ENCODE data around the gene PVALEF. TPM values are rescaled to one million over a fixed set of nuclear protein-coding genes. Genes with fewer than 3 reads are reported as not detected.

PVALEF gene
- total and polyA plus RNA-seq, 4 donors: not detected

DNA sequence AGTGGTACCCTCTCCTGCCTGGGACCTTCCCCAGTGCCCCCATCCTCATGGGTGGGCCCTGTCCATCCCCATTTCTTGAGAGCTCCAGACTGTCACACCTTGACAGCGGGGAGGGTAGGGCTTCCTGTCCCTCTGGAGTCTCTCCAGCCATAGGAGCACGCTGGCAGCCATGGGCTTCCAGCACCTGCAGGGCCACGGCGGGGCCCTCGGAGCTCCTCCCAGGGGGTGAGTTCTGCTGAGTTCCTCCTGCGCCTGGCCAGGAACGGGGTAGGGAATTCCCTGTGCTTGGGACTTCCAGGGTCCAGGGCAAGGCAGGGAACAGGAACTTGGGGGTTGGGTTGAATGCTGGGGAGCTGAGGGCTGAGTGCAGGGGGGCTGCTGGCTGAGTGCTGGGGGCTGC lies 23.7 kb downstream of the PVALEF start:
- intact Hi-C loops (cut with DNase I): no loop called here
- H3K27me3 ChIP-seq (ENCODE audit: control insufficient read depth in 1 of 2, insufficient read depth in 2 of 2, low read length in 1 of 2): no peaks in the 10 kb centered on the region

DNA sequence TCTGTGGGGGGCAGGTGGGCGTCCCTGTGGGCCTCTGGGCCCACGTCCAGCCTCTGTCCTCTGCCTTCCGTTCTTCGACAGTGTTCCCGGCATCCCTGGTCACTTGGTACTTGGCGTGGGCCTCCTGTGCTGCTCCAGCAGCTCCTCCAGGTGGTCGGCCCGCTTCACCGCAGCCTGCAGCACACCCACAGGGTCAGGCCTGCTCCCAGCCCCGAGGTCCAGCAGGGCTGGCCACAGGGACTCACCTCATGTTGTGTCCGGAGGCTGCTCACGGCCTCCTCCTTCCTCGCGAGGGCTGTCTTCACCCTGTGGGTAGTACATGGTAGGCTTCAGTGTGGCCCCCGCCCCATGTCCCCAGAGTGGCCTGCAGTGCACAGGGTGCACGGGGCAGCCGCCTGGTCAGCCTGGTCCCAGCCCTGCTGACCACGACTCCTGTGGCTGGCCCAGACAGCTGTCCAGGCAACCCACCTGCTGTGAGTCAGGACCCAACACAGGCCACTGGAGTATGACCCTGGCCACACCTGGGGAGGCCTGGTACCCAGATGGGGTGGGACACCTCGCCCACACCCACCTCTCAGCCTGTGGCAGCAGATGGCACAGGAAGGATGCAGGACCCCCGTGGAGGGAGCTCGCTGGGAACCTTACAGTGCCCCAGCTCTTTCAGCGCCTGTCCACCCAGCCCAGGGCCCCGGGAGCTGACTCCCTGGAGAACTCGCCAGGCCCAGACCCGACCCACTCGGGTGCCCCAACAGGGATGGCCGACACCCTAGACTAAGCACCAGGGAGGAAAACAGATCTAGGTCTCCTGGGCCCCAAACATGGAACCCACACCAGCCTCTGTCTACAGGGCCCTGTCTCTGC lies 24.6 kb downstream of the PVALEF start:
- 85 to 86% methylated on average over 27 of the region's 27 CpGs for WGBS, 2 donors

More for the DNA sequence above, 23.7 kb downstream of the PVALEF start:
- 91 to 93% methylated on average over 7 of the region's 7 CpGs for WGBS, 2 donors
- Histone ChIP-seq H3K27ac (ENCODE audit: low read depth in 1 of 2, low read length in 2 of 2) (no peak overlapping the region), H3K4me3 (ENCODE audit: low read length in 2 of 2) (no peak overlapping the region), H3K9me3 (ENCODE audit: control insufficient read depth, low read length) (no peaks in the 10 kb centered on the region), H3K4me1 (ENCODE audit: control insufficient read depth in 1 of 2, insufficient read depth in 2 of 2, low read length in 2 of 2) (no peaks in the 10 kb centered on the region), H3K36me3 (ENCODE audit: control insufficient read depth in 1 of 2, insufficient read depth in 2 of 2, low read length in 1 of 2) (no peaks in the 10 kb centered on the region)
- no peak for DNase-seq
- ATAC-seq (ENCODE audit: low FRiP score): no peak

DNA sequence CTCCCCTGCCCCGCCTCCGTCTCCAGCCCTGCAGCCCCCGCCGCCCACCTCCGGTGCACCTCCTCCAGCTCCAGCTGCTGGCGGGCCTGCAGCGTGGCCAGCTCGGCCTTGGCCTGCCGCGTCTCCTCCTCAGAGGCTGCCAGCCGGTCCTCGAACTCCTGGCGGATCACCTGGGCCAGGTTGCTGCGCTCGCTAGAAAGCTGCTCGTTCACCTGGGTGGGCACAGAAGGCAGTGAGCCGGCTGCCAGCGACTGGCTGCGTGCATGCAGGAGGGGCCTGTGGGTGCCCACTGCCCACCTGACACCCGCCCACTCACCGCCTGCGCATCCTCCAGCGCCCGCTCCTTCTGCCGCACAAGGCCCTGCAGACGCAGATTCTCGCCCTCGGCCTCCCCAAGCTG lies 25.3 kb downstream of the PVALEF start:
- ATAC-seq (ENCODE audit: low FRiP score) (no peak), DNase-seq (no peak)
- Histone ChIP-seq H3K4me1 (ENCODE audit: control insufficient read depth in 1 of 2, insufficient read depth in 2 of 2, low read length in 2 of 2) (no peaks in the 10 kb centered on the region), H3K9me3 (ENCODE audit: control insufficient read depth, low read length) (no peaks in the 10 kb centered on the region), H3K27ac (ENCODE audit: low read depth in 1 of 2, low read length in 2 of 2) (no peak overlapping the region), H3K4me3 (ENCODE audit: low read length in 2 of 2) (no peak overlapping the region), H3K27me3 (ENCODE audit: control insufficient read depth in 1 of 2, insufficient read depth in 2 of 2, low read length in 1 of 2) (no peaks in the 10 kb centered on the region), H3K36me3 (ENCODE audit: control insufficient read depth in 1 of 2, insufficient read depth in 2 of 2, low read length in 1 of 2) (no peaks in the 10 kb centered on the region)
- intact Hi-C loops (cut with DNase I): no loop called here
- 96% methylated on average over 23 to 28 of the region's 28 CpGs for WGBS, 2 donors

More for the DNA sequence above, 24.6 kb downstream of the PVALEF start:
- Histone ChIP-seq H3K4me1 (ENCODE audit: control insufficient read depth in 1 of 2, insufficient read depth in 2 of 2, low read length in 2 of 2) (no peaks in the 10 kb centered on the region), H3K27me3 (ENCODE audit: control insufficient read depth in 1 of 2, insufficient read depth in 2 of 2, low read length in 1 of 2) (no peaks in the 10 kb centered on the region), H3K27ac (ENCODE audit: low read depth in 1 of 2, low read length in 2 of 2) (no peak overlapping the region), H3K4me3 (ENCODE audit: low read length in 2 of 2) (no peak overlapping the region), H3K36me3 (ENCODE audit: control insufficient read depth in 1 of 2, insufficient read depth in 2 of 2, low read length in 1 of 2) (no peaks in the 10 kb centered on the region), H3K9me3 (ENCODE audit: control insufficient read depth, low read length) (no peaks in the 10 kb centered on the region)
- ATAC-seq (ENCODE audit: low FRiP score): no peak
- intact Hi-C loops (cut with DNase I): no loop called here
- DNase-seq: no peak

DNA sequence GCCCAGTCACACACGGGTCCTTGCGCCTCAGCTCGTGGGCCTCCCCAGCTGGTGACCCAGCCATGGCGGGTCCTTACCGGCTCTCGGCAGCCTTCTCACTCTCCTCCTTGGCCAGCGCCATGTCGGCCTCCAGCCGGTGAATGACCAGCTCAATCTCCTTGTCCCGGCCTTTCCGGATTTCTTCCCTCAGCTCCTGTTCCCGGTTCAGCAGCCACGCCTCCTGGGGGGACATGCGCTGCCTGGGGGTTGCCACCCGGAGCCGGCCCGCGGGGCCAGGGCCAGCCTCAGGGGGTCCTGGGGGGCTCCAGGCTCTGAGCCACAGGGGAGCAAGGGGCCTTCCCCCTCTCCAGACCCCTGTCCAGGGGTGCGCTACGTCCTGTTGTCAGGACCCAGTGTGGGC lies 25.8 kb downstream of the PVALEF start:
- intact Hi-C loops (cut with DNase I): no loop called here
- Histone ChIP-seq H3K4me3 (ENCODE audit: low read length in 2 of 2) (no peak overlapping the region), H3K27ac (ENCODE audit: low read depth in 1 of 2, low read length in 2 of 2) (no peak overlapping the region), H3K27me3 (ENCODE audit: control insufficient read depth in 1 of 2, insufficient read depth in 2 of 2, low read length in 1 of 2) (no peaks in the 10 kb centered on the region), H3K36me3 (ENCODE audit: control insufficient read depth in 1 of 2, insufficient read depth in 2 of 2, low read length in 1 of 2) (no peaks in the 10 kb centered on the region), H3K4me1 (ENCODE audit: control insufficient read depth in 1 of 2, insufficient read depth in 2 of 2, low read length in 2 of 2) (no peaks in the 10 kb centered on the region), H3K9me3 (ENCODE audit: control insufficient read depth, low read length) (no peaks in the 10 kb centered on the region)
- WGBS, 2 donors: 92 to 94% methylated on average over 20 of the region's 20 CpGs
- no peak for ATAC-seq (ENCODE audit: low FRiP score)
- no peak for DNase-seq

DNA sequence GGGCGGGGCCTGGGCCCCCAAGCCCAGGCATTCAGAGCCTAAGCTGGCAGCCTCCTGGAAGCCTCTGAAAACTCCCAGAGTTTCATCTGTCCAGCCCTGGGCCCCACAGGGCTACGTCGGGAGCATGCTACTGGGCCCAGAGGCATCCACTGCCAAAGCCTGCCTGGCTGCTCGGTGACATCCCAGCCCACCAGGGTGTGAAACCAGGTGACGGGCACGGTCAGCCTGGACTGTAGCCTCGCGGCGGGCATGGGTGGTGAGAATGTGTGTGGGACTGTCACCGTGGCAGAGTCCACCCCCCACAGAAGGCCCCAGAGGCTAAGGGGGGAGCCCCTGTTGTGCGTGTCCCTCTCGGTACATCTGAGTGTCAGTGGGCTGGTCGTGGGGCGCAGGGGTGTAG lies 26.3 kb downstream of the PVALEF start:
- H3K27me3 ChIP-seq (ENCODE audit: control insufficient read depth in 1 of 2, insufficient read depth in 2 of 2, low read length in 1 of 2): no peaks in the 10 kb centered on the region
- no peak overlapping the region for H3K27ac ChIP-seq (ENCODE audit: low read depth in 1 of 2, low read length in 2 of 2)
- H3K9me3 ChIP-seq (ENCODE audit: control insufficient read depth, low read length): no peaks in the 10 kb centered on the region
- no peak for ATAC-seq (ENCODE audit: low FRiP score)
- no peak overlapping the region for H3K4me3 ChIP-seq (ENCODE audit: low read length in 2 of 2)
- intact Hi-C loops (cut with DNase I): no loop called here
- 91 to 95% methylated on average over 14 of the region's 14 CpGs for WGBS, 2 donors
- no peaks in the 10 kb centered on the region for H3K36me3 ChIP-seq (ENCODE audit: control insufficient read depth in 1 of 2, insufficient read depth in 2 of 2, low read length in 1 of 2)
- DNase-seq: no peak
- no peaks in the 10 kb centered on the region for H3K4me1 ChIP-seq (ENCODE audit: control insufficient read depth in 1 of 2, insufficient read depth in 2 of 2, low read length in 2 of 2)

DNA sequence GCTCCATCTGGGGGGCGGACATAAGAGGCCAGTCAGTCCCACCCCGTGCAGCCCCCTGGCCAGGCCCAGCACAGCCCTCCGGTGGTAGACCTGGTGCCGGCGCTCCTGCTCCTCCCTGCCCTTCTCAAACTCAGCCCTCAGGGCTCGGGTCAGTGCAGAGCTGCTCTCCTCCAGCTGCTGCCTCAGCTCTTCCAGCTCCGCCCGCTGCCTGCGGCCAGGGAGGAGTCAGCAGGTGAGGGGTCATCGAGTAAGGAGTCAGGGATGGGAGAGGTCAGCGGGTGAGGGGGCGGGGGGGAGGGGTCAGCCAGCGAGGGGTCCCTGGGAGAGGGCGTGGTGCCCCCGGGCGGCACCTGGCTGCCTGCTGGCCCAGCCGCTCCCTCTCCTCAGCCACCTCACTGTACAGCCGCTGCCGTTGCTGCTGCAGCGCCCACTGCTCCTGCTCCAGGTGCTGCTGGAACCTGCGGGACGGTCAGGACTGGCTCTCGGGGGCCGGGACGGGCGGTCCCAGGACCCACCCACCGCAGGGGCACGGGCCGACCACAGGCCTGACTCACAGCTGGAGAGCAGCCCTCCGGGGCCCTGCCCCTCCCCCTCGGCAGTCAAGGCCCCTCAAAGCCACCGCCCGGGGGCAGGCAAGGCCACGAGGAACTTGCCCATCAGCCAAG lies 27.2 kb downstream of the PVALEF start:
- 87 to 92% methylated on average over 24 to 34 of the region's 34 CpGs for WGBS, 2 donors
- DNase-seq (no peak), ATAC-seq (ENCODE audit: low FRiP score) (no peak)
- H3K4me3 ChIP-seq (ENCODE audit: low read length in 2 of 2): no peak overlapping the region
- no peaks in the 10 kb centered on the region for H3K27me3 ChIP-seq (ENCODE audit: control insufficient read depth in 1 of 2, insufficient read depth in 2 of 2, low read length in 1 of 2)
- intact Hi-C loops (cut with DNase I): no loop called here
- no peaks in the 10 kb centered on the region for H3K4me1 ChIP-seq (ENCODE audit: control insufficient read depth in 1 of 2, insufficient read depth in 2 of 2, low read length in 2 of 2)
- H3K27ac ChIP-seq (ENCODE audit: low read depth in 1 of 2, low read length in 2 of 2): no peak overlapping the region
- H3K36me3 ChIP-seq (ENCODE audit: control insufficient read depth in 1 of 2, insufficient read depth in 2 of 2, low read length in 1 of 2): no peaks in the 10 kb centered on the region
- no peaks in the 10 kb centered on the region for H3K9me3 ChIP-seq (ENCODE audit: control insufficient read depth, low read length)

DNA sequence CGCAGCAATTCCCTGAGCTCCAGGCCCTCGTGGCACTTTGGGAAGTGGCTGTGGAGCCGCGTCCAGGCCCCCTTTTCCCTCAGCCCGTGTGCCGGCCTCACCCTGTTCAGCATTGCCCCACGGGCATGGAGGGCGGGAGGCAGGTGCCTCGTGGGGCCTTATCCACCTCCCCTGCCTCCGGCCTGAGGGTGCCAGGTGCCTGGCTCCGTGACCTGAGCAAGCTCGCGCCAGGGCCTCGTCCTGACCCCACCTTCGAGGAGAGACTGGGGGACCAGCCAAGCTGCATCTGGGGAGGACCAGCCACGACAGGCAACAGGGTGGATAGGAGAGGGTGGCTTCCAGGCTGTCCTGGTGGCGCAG lies 27.7 kb downstream of the PVALEF start:
- Histone ChIP-seq H3K27ac (ENCODE audit: low read depth in 1 of 2, low read length in 2 of 2) (no peak overlapping the region), H3K9me3 (ENCODE audit: control insufficient read depth, low read length) (no peaks in the 10 kb centered on the region), H3K4me1 (ENCODE audit: control insufficient read depth in 1 of 2, insufficient read depth in 2 of 2, low read length in 2 of 2) (no peaks in the 10 kb centered on the region), H3K4me3 (ENCODE audit: low read length in 2 of 2) (no peak overlapping the region), H3K27me3 (ENCODE audit: control insufficient read depth in 1 of 2, insufficient read depth in 2 of 2, low read length in 1 of 2) (no peaks in the 10 kb centered on the region), H3K36me3 (ENCODE audit: control insufficient read depth in 1 of 2, insufficient read depth in 2 of 2, low read length in 1 of 2) (no peaks in the 10 kb centered on the region)
- intact Hi-C loops (cut with DNase I): no loop called here
- 91 to 94% methylated on average over 17 of the region's 17 CpGs for WGBS, 2 donors
- ATAC-seq (ENCODE audit: low FRiP score) (no peak), DNase-seq (no peak)

DNA sequence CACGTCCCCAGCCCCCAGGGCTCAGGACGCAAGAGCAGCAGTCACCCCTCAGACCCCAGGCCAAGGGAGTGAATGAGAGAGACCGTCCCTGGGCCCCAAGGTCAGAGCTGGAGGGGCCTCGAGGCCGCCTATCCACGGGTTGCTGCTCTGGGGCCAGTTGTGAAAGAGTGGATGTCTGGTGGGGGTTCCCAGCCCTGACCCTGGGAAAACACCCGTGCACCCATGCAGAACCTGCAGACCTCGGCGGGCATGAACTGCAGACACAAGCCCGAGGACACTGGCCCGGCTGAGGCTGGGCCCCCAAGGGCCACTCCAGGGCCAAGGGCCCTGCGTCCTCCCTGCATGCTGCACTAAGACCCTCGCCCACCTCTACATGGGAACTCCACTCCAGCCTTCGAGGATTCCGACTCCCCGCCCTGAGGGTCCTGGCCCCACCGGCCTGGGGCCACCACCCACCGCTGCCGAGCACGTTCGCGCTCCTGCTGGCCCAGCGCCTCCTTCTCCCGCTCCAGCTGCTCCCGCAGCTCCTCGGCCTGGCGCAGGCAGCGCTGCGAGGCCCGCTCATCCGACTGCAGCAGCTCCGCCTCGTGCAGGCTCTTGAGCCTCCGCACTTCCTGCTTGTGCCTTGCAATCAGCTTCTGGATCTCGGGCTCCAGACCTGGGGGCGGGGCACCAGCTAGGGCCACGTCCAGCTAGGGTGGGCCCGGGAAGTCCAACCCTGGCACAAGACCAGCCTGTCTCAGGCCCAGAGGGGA lies 28.3 kb downstream of the PVALEF start:
- no peak overlapping the region for H3K27ac ChIP-seq (ENCODE audit: low read depth in 1 of 2, low read length in 2 of 2)
- ATAC-seq (ENCODE audit: low FRiP score): no peak
- no peaks in the 10 kb centered on the region for H3K27me3 ChIP-seq (ENCODE audit: control insufficient read depth in 1 of 2, insufficient read depth in 2 of 2, low read length in 1 of 2)
- intact Hi-C loops (cut with DNase I): no loop called here
- 92 to 94% methylated on average over 37 to 38 of the region's 38 CpGs for WGBS, 2 donors
- no peaks in the 10 kb centered on the region for H3K4me1 ChIP-seq (ENCODE audit: control insufficient read depth in 1 of 2, insufficient read depth in 2 of 2, low read length in 2 of 2)
- H3K9me3 ChIP-seq (ENCODE audit: control insufficient read depth, low read length): no peaks in the 10 kb centered on the region
- H3K36me3 ChIP-seq (ENCODE audit: control insufficient read depth in 1 of 2, insufficient read depth in 2 of 2, low read length in 1 of 2): no peaks in the 10 kb centered on the region
- no peak for DNase-seq
- no peak overlapping the region for H3K4me3 ChIP-seq (ENCODE audit: low read length in 2 of 2)

Data from aorta (tissue), 5 donors.